ENCODE results near the gene FAM217A. TPM values are rescaled to one million over a fixed set of nuclear protein-coding genes. Genes with fewer than 3 reads are reported as not detected.
A peak's percentile ranks its signal among the peaks of the same experiment; 100 is the strongest.

FAM217A gene
- total RNA-seq (2013; cell fraction: nucleolus; rRNA removed), result not detected in 2 replicates
- total RNA-seq (2014; rRNA removed), result not detected in 2 replicates
- not detected in 2 replicates for total RNA-seq (2014; rRNA removed; fragmentation: Illumina TruSeq; extraction: Trizol)
- total RNA-seq (2021), result not detected in 2 replicates
- not detected for polyA plus RNA-seq (2011; ENCODE audit: low read depth)
- not detected in 2 replicates for polyA plus RNA-seq (2011; rRNA removed)
- polyA plus RNA-seq (2011; cell fraction: cytosol; rRNA removed), result not detected in 2 replicates
- not detected in 2 replicates for polyA plus RNA-seq (2011; cell fraction: nucleus; rRNA removed)
- polyA plus RNA-seq (2012), result 1.4 TPM in 1 of 2 replicates, not detected in the other
- not detected in 2 replicates for polyA plus RNA-seq (2014; fragmentation: Illumina TruSeq; extraction: Trizol)
- not detected for polyA plus RNA-seq (2014; fragmentation: Nextera tagmentation; extraction: Ambion mirVana)
- not detected in 2 replicates for polyA plus RNA-seq (2014; rRNA removed)
- under 1 TPM; 0.09 to 0.11 TPM for polyA plus RNA-seq (2016; fragmentation: Nextera tagmentation; extraction: Ambion mirVana)
- not detected in 2 replicates for polyA minus RNA-seq (2011; rRNA and poly(A)+ RNA removed)
- polyA minus RNA-seq (2011; cell fraction: cytosol; rRNA and poly(A)+ RNA removed), result not detected in 2 replicates
- polyA minus RNA-seq (2011; cell fraction: nucleus; rRNA and poly(A)+ RNA removed), result not detected in 2 replicates
- Bru-seq, nascent RNA, result not detected
- not detected for BruChase-seq, experiment 1, labeled RNA remaining after a 6-hour chase
- percentile 5 among the genes with signal in this experiment for BruChase-seq, experiment 2, labeled RNA remaining after a 2-hour chase
- long read RNA-seq, experiment 1, result 0 reads
- long read RNA-seq, experiment 2, partial matches to known transcripts, result 0 of 1 reads
- long read RNA-seq, experiment 2, other reads (novel, unspliced or antisense), result 1 of 1 reads

GRCh38 chr6:4078691-4079471 is at the start of gene FAM217A:
Gene FAM217A, minus strand, starts transcription at chr6:4079137. Its CDS starts 1,723 bp downstream, at chr6:4077414.
- no peak for ATAC-seq
- Histone ChIP-seq H3K4me1 (ENCODE audit: control insufficient read depth, insufficient read depth, low read length) (no peaks in the 10 kb centered on the region), H4K20me1 (ENCODE audit: control insufficient read depth, insufficient read depth) (no peaks in the 10 kb centered on the region), H3K36me3 (ENCODE audit: control insufficient read depth in 2 of 2, insufficient read depth in 2 of 2, low read length in 1 of 2) (no peaks in the 10 kb centered on the region), H2AFZ (ENCODE audit: control insufficient read depth, low read depth, low read length) (no peak within 1 kb of the TSS), H3K27me3 (replicated peaks in 1 of 2; ENCODE audit: control insufficient read depth in 2 of 2, insufficient read depth in 2 of 2, low read length in 1 of 2) (no peaks in the 10 kb centered on the region), H3K27ac (ENCODE audit: control insufficient read depth, insufficient read depth) (no peak within 1 kb of the TSS), H3K9me3 (replicated peaks; ENCODE audit: control insufficient read depth, insufficient read depth, low read length) (no peaks in the 10 kb centered on the region), H3K4me2 (ENCODE audit: control insufficient read depth, insufficient read depth) (no peak within 1 kb of the TSS), H3K79me2 (ENCODE audit: control insufficient read depth, insufficient read depth, low read length) (no peaks in the 10 kb centered on the region), H3K9ac (ENCODE audit: control insufficient read depth, insufficient read depth, low read length) (no peak within 1 kb of the TSS), H3K4me3 (no peak within 1 kb of the TSS)
- intact Hi-C loops (cut with micrococcal nuclease; ENCODE audit: unreplicated experiment) (no loop called here), in situ Hi-C loops (cut with MboI) (no loop called here)
- WGBS (ENCODE audit: insufficient coverage, insufficient replicate concordance, low lambda C conversion rate, missing lambda C conversion rate), result 81% methylated on average over 52 of the region's 91 CpGs
- ChIA-PET RAD21 (ENCODE audit: unreplicated experiment) (no interaction called here), CTCF (interaction anchor here (1.1 kb wide), 1 partner anchor 24 kb away, joined by 3 read pairs; no protein-coding TSS in a partner anchor), SMC1A (ENCODE audit: uncharacterized antibody, unreplicated experiment) (interaction anchor here (0.6 kb wide), 1 partner anchor 46 kb away, joined by 3 read pairs; no protein-coding TSS in a partner anchor), POLR2A (interaction anchor here (0.6 kb wide), 1 partner anchor 30 kb away, joined by 7 read pairs; no protein-coding TSS in a partner anchor)
- FAIRE-seq, result no peak
- BruUV-seq (replicated peaks), result no TSS peak
- no peak for DNase-seq (ENCODE audit: low read depth, low spot score)
- TF ChIP-seq RB1 (IDR thresholded peaks at IDR 0.05; ENCODE audit: borderline replicate concordance), result no peak
- no peak for TF ChIP-seq ZBED1 (IDR thresholded peaks at IDR 0.05; ENCODE audit: borderline replicate concordance)
- no peak for TF ChIP-seq BCL11A (IDR thresholded peaks at IDR 0.05; ENCODE audit: low read depth, low read length)
- TF ChIP-seq RFX5 (IDR thresholded peaks at IDR 0.05; ENCODE audit: low read depth, low read length), result no peak

All from GM12878 (cell line).